GM12891 (cell line): ENCODE results near the gene CDK8.

Experiments used
- POLR2A ChIP-seq: IDR thresholded peaks from 2 replicates; pipeline ENCODE4 v1.6.1; 2011; ENCODE audit warnings: low read depth, low read length, control low read depth
- POLR2AphosphoS5 ChIP-seq: IDR thresholded peaks from 2 replicates; pipeline ENCODE4 v1.6.1; 2011; ENCODE audit warnings: low read depth, low read length, control low read depth
- TAF1 ChIP-seq: IDR thresholded peaks from 2 replicates; pipeline ENCODE4 v1.6.1; 2011; ENCODE audit warnings: low read depth, low read length, control low read depth

DNA sequence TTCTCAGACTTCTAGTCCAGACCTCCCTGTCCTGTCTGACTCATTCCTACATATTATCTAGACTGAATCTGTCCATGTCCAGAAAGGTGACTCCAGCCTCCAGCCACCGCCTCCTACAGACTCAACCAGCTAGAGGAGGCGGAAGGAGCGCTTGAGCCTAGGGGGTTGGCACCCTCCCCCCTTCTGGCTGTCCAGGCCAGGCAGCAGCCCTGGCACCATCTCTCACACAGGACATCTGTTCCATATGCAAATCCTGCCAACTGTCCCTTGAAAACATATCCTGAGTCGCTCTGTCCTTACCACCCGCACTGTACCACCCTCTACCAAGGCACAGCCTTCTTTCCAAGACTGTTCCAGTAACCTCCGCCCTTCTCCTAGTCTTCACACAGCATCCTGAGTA lies 152.9 kb downstream of the CDK8 start:
- no peak for TF ChIP-seq POLR2AphosphoS5
- TF ChIP-seq TAF1: no peak
- no peak for TF ChIP-seq POLR2A
